GM23338 (cell line): ENCODE measurements around the gene CASK. TPM values are rescaled to one million over a fixed set of nuclear protein-coding genes. Genes with fewer than 3 reads are reported as not detected.

Experiments
- ATAC-seq: fragments of 200-7000 bp; cut with Tn5 transposase; 3 replicates; pipeline ENCODE4 v1.9.1; 2020
- DNase-seq: peaks from one replicate; pipeline ENCODE4 v3.0.0-alpha.2; 2015; ENCODE audit warnings: low spot score
- H2AFZ ChIP-seq: fragments of 200-600 bp; sonication (generic); 2 replicates; pipeline ENCODE4 v1.8.0; 2016; ENCODE audit warnings: antibody characterized with exemption, mild to moderate bottlenecking, moderate library complexity
- H3F3A ChIP-seq: fragments of 200-600 bp; sonication (generic); replicated peaks from 2 replicates; pipeline ENCODE4 v1.8.0; 2017; ENCODE audit warnings: antibody characterized with exemption, mixed run types, low read depth
- H3K27ac ChIP-seq: fragments of 200-600 bp; sonication (generic); 2 replicates; pipeline ENCODE4 v1.6.1; 2016; ENCODE audit warnings: low read depth
- H3K27me3 ChIP-seq: fragments of 200-600 bp; sonication (generic); 2 replicates; pipeline ENCODE4 v1.8.0; 2016; ENCODE audit warnings: mild to moderate bottlenecking, mixed run types, moderate library complexity; ENCODE audit not compliant: insufficient read depth
- H3K36me3 ChIP-seq: fragments of 200-600 bp; sonication (generic); 2 replicates; pipeline ENCODE4 v1.8.0; 2016; ENCODE audit warnings: mild to moderate bottlenecking; ENCODE audit not compliant: insufficient read depth
- H3K4me1 ChIP-seq: fragments of 200-600 bp; sonication (generic); 2 replicates; pipeline ENCODE4 v1.8.0; 2016; ENCODE audit warnings: mild to moderate bottlenecking, moderate library complexity; ENCODE audit not compliant: insufficient read depth
- H3K4me2 ChIP-seq: fragments of 200-600 bp; sonication (generic); 2 replicates; pipeline ENCODE4 v1.7.1; 2017; ENCODE audit warnings: mixed run types
- H3K4me3 ChIP-seq: fragments of 200-600 bp; sonication (generic); 2 replicates; pipeline ENCODE4 v1.6.1; 2016; ENCODE audit warnings: mixed run types
- H3K79me2 ChIP-seq: fragments of 200-600 bp; sonication (generic); replicated peaks from 2 replicates; pipeline ENCODE4 v1.8.0; 2017; ENCODE audit warnings: mild to moderate bottlenecking; ENCODE audit not compliant: insufficient read depth
- H3K9me2 ChIP-seq: fragments of 200-600 bp; sonication (generic); 2 replicates; pipeline ENCODE4 v1.8.0; 2017; ENCODE audit not compliant: insufficient read depth
- H4K20me1 ChIP-seq: fragments of 200-600 bp; sonication (generic); replicated peaks from 2 replicates; pipeline ENCODE4 v1.8.0; 2017; ENCODE audit warnings: mild to moderate bottlenecking; ENCODE audit not compliant: insufficient read depth
- H3K27ac Mint-ChIP-seq: 2 replicates; pipeline ENCODE4 v1.8.0; 2020; ENCODE audit warnings: inconsistent platforms, mild to moderate bottlenecking, moderate library complexity, mixed read lengths
- H3K27me3 Mint-ChIP-seq: 3 replicates; pipeline ENCODE4 v1.8.0; 2022; ENCODE audit warnings: low read depth, mild to moderate bottlenecking, moderate library complexity, mixed read lengths, inconsistent platforms; ENCODE audit not compliant: insufficient read depth, poor library complexity
- H3K36me3 Mint-ChIP-seq: 3 replicates; pipeline ENCODE4 v1.8.0; 2021; ENCODE audit warnings: low read depth, mild to moderate bottlenecking, inconsistent platforms, moderate library complexity, mixed read lengths
- H3K4me1 Mint-ChIP-seq: 3 replicates; pipeline ENCODE4 v1.8.0; 2020; ENCODE audit warnings: mild to moderate bottlenecking, inconsistent platforms, mixed read lengths
- H3K4me3 Mint-ChIP-seq: 3 replicates; pipeline ENCODE4 v1.8.0; 2021; ENCODE audit warnings: moderate library complexity, mild to moderate bottlenecking, inconsistent platforms, mixed read lengths
- H3K9me3 Mint-ChIP-seq: 3 replicates; pipeline ENCODE4 v1.8.0; 2020; ENCODE audit warnings: moderate library complexity, mild to moderate bottlenecking, inconsistent platforms, mixed read lengths
- CREB1 ChIP-seq: fragments of 250-450 bp; sonication (Bioruptor Pico); IDR thresholded peaks from 2 replicates; pipeline ENCODE4 v1.5.0; 2020; ENCODE audit warnings: low read depth, mild to moderate bottlenecking, moderate library complexity
- CTCF ChIP-seq, 2 experiments: fragments of 200-600 bp in 1 of 2; sonication (generic) in 1 of 2; conservative IDR thresholded peaks; 2 replicates each; pipeline versions ENCODE4 v1.5.1 to v1.6.1; 2016 to 2017; ENCODE audit warnings: antibody characterized with exemption in 2 of 2, low read depth in 2 of 2, mild to moderate bottlenecking in 2 of 2, moderate library complexity in 1 of 2
- ETS1 ChIP-seq: IDR thresholded peaks from 2 replicates; pipeline ENCODE4 v1.6.1; 2016; ENCODE audit warnings: antibody characterized with exemption
- EZH2 ChIP-seq: fragments of 200-600 bp; sonication (generic); IDR thresholded peaks from one replicate; pipeline ENCODE4 v1.8.0; 2017; ENCODE audit warnings: antibody characterized with exemption, mild to moderate bottlenecking, low read depth; ENCODE audit not compliant: unreplicated experiment
- EZH2phosphoT487 ChIP-seq: fragments of 200-600 bp; sonication (generic); IDR thresholded peaks from one replicate; pipeline ENCODE4 v1.8.1; 2018; ENCODE audit warnings: antibody characterized with exemption; ENCODE audit not compliant: unreplicated experiment
- JUNB ChIP-seq: IDR thresholded peaks from one replicate; pipeline ENCODE4 v1.6.1; 2016; ENCODE audit warnings: antibody characterized with exemption; ENCODE audit not compliant: unreplicated experiment
- NANOG ChIP-seq: IDR thresholded peaks from 2 replicates; pipeline ENCODE4 v1.6.1; 2016; ENCODE audit warnings: antibody characterized with exemption, borderline replicate concordance
- POLR2AphosphoS5 ChIP-seq: IDR thresholded peaks from 2 replicates; pipeline ENCODE4 v1.6.1; 2016; ENCODE audit warnings: antibody characterized with exemption, low read depth
- REST ChIP-seq: IDR thresholded peaks from one replicate; pipeline ENCODE4 v1.6.1; 2018; ENCODE audit warnings: antibody characterized with exemption; ENCODE audit not compliant: unreplicated experiment
- STAT1 ChIP-seq: IDR thresholded peaks from one replicate; pipeline ENCODE4 v1.6.1; 2016; ENCODE audit warnings: antibody characterized with exemption; ENCODE audit not compliant: unreplicated experiment
- ZNF114 ChIP-seq: fragments of 250-450 bp; sonication (Bioruptor Pico); IDR thresholded peaks from 2 replicates; pipeline ENCODE4 v1.5.0; 2020; ENCODE audit warnings: mild to moderate bottlenecking, moderate library complexity
- ZNF331 ChIP-seq: fragments of 250-450 bp; sonication (Bioruptor Pico); IDR thresholded peaks from 2 replicates; pipeline ENCODE4 v1.5.0; 2020; ENCODE audit warnings: low read depth, mild to moderate bottlenecking, moderate library complexity
- ZNF462 ChIP-seq: fragments of 250-450 bp; sonication (Bioruptor Pico); IDR thresholded peaks from 2 replicates; pipeline ENCODE4 v1.5.0; 2020; ENCODE audit warnings: mild to moderate bottlenecking, moderate library complexity
- polyA plus RNA-seq: library from polyadenylated mRNA; unstranded; fragments of >200 nt; fragmentation: Nextera tagmentation; extraction: Ambion mirVana; gene quantifications from 2 replicates; pipeline ENCODE4 v1.2.1, GENCODE V29; 2016
- total RNA-seq: library from RNA; depleted of rRNA; stranded (reverse); fragments of >200 nt; shearing (Covaris generic); gene quantifications from 2 replicates; pipeline ENCODE4 v1.2.3, GENCODE V29; 2014

Gene CASK
- total and polyA plus RNA-seq, 2 experiments from 2014 or later = 15.3 to 44.4 TPM

GRCh38 chrX:41808047-41808446 is 115.3 kb downstream of the CASK start:
- H3K27ac ChIP-seq = no peak overlapping the region
- TF ChIP-seq EZH2phosphoT487 (no peak), STAT1 (no peak), ZNF462 (CRISPR knock-in tag) (no peak), POLR2AphosphoS5 (no peak), REST (no peak), EZH2 (no peak), CTCF (conservative IDR thresholded peaks at IDR 0.05; ENCODE audit: low read depth in 2 of 2) (no peak), ZNF114 (CRISPR knock-in tag) (no peak), JUNB (no peak), CREB1 (CRISPR knock-in tag) (no peak), ETS1 (no peak), NANOG (no peak), ZNF331 (no peak)
- no peaks in the 10 kb centered on the region for H3F3A ChIP-seq
- Mint-ChIP-seq H3K27me3 (no peaks in the 10 kb centered on the region), H3K27ac (no peak overlapping the region), H3K4me3 (no peak overlapping the region), H3K9me3 (peaks cover 31% of the 10 kb centered on the region; the same call in 2 of the 3 replicates), H3K36me3 (peaks cover 29% of the 10 kb centered on the region), H3K4me1 (peaks cover 4% of the 10 kb centered on the region; the same call in 2 of the 3 replicates)
- no peak overlapping the region for H3K4me3 ChIP-seq
- H4K20me1 ChIP-seq = no peaks in the 10 kb centered on the region
- DNase-seq = no peak
- H3K4me1 ChIP-seq = no peaks in the 10 kb centered on the region
- peaks cover 16% of the 10 kb centered on the region; the same call in 1 of the 2 replicates for H3K79me2 ChIP-seq
- ATAC-seq = no peak
- H3K36me3 ChIP-seq = no peaks in the 10 kb centered on the region
- H2AFZ ChIP-seq = no peak overlapping the region
- no peaks in the 10 kb centered on the region for H3K27me3 ChIP-seq
- H3K4me2 ChIP-seq = no peak overlapping the region
- no peaks in the 10 kb centered on the region for H3K9me2 ChIP-seq
